ENCODE data around the gene KIF19.

Gene KIF19

GRCh38 chr17:74304184-74304583 lies 21.8 kb upstream of the KIF19 start:
- DNase-seq (ENCODE audit: low spot score) = no peak

GRCh38 chr17:74305865-74306654 lies 20.0 kb upstream of the KIF19 start:
- no peak for DNase-seq (ENCODE audit: low spot score)

- no peak for DNase-seq (ENCODE audit: low spot score)
These were observed 17.8 kb upstream of the KIF19 start for GRCh38 chr17:74307984-74308773.

DNA sequence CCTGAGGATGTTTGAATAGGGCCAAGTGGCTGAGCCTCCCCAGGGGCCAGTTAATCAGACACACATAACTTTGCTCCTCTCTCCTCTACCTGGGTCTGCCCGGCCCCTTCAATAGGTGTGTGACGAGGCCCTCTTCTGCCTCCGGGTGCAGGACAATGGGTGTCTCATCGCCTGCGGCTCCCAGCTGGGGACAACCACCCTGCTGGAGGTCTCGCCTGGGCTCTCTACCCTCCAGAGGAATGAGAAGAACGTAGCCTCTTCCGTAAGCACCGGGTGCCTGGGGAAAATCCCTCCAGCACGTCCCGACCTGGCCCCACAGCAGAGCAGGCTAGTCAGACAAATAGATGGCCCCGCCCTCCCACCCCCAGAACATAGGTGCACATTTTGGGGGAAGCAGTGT lies 16.1 kb upstream of the KIF19 start:
- DNase-seq (ENCODE audit: low spot score) = no peak

DNA sequence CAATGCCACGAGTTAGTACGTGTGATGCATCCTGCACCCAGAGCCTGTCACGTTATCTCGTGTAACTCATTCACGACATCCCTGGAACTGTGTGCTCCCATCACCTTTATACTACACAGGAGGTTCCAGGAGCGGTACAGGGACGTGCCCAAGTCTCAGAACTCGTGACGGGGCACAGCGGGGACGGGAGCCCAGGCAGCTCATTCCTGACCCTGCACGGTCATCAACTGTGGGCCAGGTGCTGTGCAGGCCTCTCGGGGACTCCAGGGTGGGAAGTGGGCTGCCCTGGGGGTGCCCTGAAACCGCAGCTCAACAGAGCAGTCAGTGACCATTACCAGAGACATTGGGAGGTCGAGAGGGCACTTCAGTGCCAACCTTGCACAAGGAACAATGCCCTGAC lies 11.1 kb upstream of the KIF19 start:
- DNase-seq (ENCODE audit: low spot score) = no peak

GRCh38 chr17:74316220-74316619 lies 9.8 kb upstream of the KIF19 start:
- DNase-seq (ENCODE audit: low spot score) = no peak

DNA sequence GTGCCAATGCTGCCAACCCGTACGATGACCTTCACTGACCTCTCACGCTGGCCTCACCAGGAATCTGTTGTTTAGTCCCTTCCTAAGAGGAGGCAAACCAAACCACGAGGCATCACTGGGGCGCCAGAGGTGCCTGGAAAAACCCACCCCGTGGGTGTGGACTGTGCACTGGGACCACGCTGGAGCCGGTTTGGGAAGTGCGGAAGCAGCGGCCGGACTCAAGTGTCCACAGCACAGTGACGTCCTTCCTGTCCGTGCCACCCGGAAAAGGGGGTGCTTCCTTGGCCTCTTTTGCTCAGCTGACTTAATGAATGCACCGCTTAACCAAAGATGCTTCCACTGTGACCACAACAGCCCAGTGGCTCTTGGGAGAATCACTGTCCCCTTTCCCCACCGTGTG lies 9.0 kb upstream of the KIF19 start:
- no peak for DNase-seq (ENCODE audit: low spot score)

DNA sequence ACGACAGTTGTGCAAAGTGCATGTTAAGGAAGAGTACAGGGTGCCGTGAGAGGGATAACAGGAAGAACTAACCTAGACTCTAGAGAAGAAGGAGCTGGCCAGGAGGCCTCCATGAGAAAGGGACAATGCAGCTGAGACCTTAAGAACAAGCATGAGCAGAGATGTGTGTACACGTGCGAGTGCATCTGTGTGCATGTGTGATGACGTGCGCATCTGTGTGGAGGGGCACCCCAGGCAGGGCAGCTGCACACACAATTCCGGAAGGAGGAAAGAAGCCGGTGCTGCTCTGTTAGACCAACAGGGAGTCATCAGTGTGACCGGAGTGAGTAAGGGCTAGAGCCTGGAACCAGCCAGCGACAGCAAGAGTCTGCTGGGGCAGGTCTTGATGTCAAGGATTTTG lies 7.6 kb upstream of the KIF19 start:
- no peak for DNase-seq (ENCODE audit: low spot score)

DNA sequence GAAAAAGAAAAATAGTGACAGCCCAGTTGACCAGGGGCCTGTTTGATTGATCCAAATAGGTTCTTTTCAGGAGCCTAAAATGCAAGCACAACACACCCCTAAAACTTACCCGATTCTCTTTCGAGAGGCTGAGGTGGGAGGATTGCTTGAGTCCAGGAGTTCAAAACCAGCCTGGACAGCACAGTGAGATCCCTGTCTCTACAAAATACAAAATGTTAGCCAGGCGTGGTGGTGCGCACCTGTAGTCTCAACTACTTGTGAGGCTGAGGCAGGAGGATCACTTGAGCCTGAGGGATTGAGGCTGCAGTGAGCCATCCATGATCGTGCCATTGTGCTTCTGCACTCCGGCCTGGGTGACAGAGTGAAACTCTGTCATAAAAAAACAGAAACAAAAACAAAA lies 1.5 kb upstream of the KIF19 start:
- DNase-seq (ENCODE audit: low spot score) = no peak

GRCh38 chr17:74325376-74325742 lies 667 bp upstream of the KIF19 start:
- no peak for DNase-seq (ENCODE audit: low spot score)

DNA sequence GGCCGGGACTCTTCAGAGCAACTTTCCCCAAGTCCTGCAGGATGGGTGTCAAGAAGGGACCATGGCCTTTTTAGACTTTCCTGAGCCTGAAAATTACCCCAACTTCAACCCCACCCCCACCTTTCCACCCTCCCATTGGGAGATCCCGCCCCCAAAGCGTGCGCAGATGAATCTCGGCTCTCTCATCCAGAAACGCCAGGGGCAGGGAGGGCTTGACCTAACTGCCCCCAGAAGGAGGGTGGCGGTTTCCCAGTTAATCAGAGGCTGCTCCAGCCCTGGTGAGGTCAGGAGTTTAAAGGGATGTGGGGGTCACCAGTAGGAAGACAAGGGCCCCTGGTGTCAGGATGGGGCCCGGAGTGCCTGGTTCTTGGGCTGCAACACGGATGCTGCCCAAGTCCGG lies 480 bp downstream of the KIF19 start:
- DNase-seq (ENCODE audit: low spot score) = no peak

DNA sequence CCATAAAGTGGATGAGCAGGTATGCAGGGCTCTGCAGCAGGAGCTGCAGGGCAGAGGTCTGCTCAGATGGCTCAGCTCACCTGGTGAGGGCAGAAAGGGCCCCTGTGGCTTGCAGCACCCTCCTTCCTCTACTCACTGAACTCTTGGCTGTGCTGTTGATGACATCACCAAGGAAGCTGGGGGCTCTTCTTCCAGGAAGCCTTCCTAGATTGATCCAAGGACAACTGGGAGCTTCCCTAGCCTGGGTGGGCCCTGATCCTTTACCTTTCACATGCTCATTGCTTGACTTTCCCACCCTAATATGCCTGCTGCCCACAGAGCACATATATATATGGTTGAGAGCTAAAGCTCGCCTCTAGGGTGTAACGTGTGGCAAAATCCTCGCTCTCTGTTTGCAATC lies 2.5 kb downstream of the KIF19 start:
- DNase-seq (ENCODE audit: low spot score) = no peak

DNA sequence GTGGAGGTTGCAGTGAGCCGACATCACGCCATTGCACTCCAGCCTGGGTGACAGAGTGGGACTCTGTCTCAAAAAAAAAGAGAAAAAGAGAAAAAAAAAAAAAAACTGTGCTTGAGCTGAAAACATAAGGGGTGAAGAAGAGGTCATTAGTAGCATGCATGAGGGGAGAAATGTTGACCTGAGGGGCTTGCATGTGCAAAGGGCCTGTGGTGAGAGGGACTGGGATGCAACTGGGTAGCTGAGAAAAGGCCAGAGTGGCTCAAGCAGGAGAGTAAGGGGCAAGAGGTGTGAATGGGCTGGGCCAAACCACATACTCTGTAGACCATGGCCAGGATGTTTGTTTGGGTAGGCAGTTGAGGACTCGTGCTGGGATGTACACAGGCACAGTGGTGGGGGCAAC lies 3.4 kb downstream of the KIF19 start:
- no peak for DNase-seq (ENCODE audit: low spot score)

DNA sequence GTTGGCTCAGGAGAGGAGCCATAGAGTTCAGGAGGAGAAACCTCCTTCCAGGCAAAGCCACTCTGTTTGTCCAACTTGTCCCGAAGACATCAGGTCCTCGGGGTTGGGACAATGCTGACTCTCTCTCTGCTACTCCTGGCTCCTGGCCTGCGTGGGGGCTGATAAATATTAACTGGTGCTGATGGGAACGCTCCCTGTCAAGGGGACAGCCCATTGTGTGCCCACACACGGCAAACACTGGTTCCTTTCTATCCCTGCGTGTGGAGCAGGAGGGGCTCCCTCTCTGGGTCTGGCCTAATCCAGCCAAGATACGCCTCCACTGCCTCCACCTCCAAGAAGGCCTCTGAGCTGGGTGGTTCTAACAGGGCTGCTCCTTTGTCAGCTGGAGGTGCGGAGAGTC lies 4.4 kb downstream of the KIF19 start:
- DNase-seq (ENCODE audit: low spot score) = no peak

DNA sequence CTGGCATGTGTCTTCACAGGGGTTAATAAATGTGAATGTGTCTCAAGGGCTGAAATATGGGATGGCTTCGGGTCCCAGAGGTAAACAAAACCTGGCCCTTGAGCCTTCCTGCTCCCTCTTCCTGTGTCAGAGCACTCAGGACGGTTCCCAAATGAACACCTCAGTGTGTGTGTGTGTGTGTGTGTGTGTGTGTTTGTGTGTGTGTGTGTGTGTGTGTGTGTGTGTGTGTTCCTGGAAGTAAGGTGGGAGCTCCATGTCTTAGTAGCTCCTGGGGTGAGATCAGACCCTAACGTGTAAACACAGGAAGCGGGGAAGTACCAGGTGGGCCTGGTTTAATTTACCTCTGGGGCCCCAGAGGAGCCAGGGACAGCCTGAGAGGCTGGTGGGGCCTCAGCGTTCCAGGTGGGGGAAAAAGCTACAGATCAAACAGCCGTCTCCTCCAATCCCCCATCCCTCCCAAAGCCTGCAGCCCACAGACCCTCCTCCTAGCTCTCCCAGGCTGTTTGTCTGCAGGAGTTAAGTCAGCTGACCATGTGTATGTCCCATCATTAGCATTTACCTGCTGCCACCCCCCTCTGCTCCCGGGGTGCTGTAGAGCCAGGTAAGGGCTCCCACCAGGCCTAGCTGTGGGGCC lies 6.1 kb downstream of the KIF19 start:
- no peak for DNase-seq (ENCODE audit: low spot score)

GRCh38 chr17:74332763-74333283 lies 6.8 kb downstream of the KIF19 start:
- DNase-seq (ENCODE audit: low spot score) = no peak

GRCh38 chr17:74334393-74335039 lies 8.5 kb downstream of the KIF19 start:
- no peak for DNase-seq (ENCODE audit: low spot score)

- DNase-seq (ENCODE audit: low spot score) = no peak
These were observed 9.6 kb downstream of the KIF19 start for GRCh38 chr17:74335529-74336062.

DNA sequence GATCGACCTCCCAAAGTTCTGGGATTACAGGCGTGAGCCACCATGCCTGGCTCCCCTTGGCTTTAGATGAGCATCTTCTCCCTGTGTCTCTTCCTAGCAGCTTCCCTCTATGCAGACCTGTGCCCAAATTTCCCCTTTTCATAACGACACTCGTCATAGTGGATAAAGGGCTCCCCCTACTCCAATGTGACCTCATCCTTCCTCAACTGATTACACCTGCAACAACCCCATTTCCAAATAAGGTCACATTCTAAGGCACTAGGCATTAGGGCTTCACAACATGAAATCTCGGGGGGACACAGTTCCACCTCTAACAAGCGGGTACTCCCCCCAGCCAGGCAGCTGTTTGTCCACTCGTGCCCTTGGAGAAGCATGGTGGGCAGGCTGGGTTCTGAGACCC lies 10.3 kb downstream of the KIF19 start:
- DNase-seq (ENCODE audit: low spot score) = no peak

DNA sequence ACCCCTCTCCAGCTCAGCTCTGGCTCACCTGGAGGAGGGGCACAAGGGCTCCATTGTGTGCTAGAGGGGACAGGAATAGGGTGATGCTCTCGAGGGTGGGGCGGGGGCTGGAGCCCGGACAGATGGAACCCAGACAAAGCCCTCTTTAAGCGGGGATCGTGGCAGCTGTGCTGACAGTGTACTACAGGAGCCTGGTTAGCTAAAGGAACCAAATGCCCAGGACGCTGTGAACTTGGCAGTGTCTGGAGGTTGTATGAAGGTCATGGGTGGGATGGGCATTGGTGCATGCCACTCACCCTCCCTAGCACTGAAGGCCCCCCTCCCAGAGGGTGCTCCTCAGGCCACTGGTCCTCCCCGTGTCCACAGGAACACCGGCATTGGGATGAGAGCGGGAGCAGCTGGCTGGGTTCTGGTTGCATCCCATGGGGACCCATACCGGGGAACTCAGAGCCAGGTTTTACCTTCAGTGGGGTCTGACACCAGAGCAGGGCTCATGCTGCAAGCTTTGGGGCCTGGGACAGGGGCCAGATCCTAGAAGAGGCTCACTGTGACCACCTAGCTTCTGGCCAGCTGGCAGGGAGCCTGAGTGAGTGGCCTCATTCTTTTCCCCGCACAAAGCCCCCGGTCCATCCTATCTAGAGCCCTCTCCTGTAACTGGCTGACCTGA lies 11.9 kb downstream of the KIF19 start:
- DNase-seq (ENCODE audit: low spot score) = no peak

DNA sequence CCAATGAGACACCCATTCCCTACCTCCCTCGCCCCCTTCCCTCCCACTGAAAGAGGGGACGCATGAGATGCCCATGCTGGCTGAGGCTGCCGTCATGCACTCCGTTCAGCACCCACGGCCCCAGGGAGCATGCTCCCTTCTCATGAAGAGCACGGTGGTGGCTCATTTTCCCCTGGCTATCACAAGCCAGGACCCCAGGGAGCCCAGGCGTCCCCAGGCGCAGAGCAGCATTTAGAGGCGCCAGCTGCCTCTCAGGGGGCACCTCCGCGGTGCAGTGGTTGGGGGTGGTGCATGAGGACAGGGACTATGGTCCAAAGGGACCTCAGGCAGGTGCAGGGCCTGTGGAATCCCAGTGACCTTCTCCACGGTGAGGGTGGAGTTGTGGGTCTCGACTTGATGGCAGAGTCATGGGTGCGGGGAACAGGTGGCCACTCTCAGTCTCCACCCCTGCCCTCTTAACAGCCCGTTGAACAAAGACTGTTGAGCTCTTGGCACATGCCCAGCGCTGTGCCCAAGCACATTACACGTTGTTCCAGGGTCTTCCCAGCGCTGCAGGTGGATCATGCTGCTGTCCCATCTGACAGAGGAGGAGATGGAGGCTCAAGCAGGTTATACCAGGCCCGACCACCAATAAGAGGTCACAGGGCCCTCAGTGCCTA lies 13.6 kb downstream of the KIF19 start:
- DNase-seq (ENCODE audit: low spot score) = no peak

Data from GM03348 (cell line).